Measurements from ENCODE around the gene TNNT3.

TNNT3 gene

GRCh38 chr11:1929621-1930461 is 10.3 kb downstream of the TNNT3 start:
- TF ChIP-seq MAX (IDR thresholded peaks at IDR 0.05) (no peak), CEBPB (IDR thresholded peaks at IDR 0.05) (no peak), TEAD4 (IDR thresholded peaks at IDR 0.05) (no peak), EP300 (IDR thresholded peaks at IDR 0.05; ENCODE audit: borderline replicate concordance) (no peak), TAF1 (IDR thresholded peaks at IDR 0.05; ENCODE audit: low read depth) (no peak), REST (IDR thresholded peaks at IDR 0.05; ENCODE audit: low read depth) (no peak), YY1 (IDR thresholded peaks at IDR 0.05; ENCODE audit: low read depth) (no peak), FOXM1 (IDR thresholded peaks at IDR 0.05; ENCODE audit: borderline replicate concordance, low read depth) (no peak), RAD21 (IDR thresholded peaks at IDR 0.05; ENCODE audit: low read depth) (no peak), CREB1 (IDR thresholded peaks at IDR 0.05; ENCODE audit: low read depth) (no peak), USF1 (IDR thresholded peaks at IDR 0.05) (no peak), TCF12 (IDR thresholded peaks at IDR 0.05; ENCODE audit: low read depth) (no peak), ZBTB7A (IDR thresholded peaks at IDR 0.05; ENCODE audit: low read depth) (no peak), NFIC (IDR thresholded peaks at IDR 0.05) (no peak), EGR1 (IDR thresholded peaks at IDR 0.05) (no peak)

GRCh38 chr11:1930462-1930830 is 10.9 kb downstream of the TNNT3 start:
- TF ChIP-seq RAD21 (IDR thresholded peaks at IDR 0.05; ENCODE audit: low read depth) = no peak
- no peak for TF ChIP-seq YY1 (IDR thresholded peaks at IDR 0.05; ENCODE audit: low read depth)
- no peak for TF ChIP-seq EGR1 (IDR thresholded peaks at IDR 0.05)
- no peak for TF ChIP-seq USF1 (IDR thresholded peaks at IDR 0.05)
- TF ChIP-seq ZBTB7A (IDR thresholded peaks at IDR 0.05; ENCODE audit: low read depth) = no peak
- TF ChIP-seq NFIC (IDR thresholded peaks at IDR 0.05) = no peak
- TF ChIP-seq TEAD4 (IDR thresholded peaks at IDR 0.05) = no peak
- TF ChIP-seq REST (IDR thresholded peaks at IDR 0.05; ENCODE audit: low read depth) = no peak
- no peak for TF ChIP-seq CEBPB (IDR thresholded peaks at IDR 0.05)
- no peak for TF ChIP-seq TAF1 (IDR thresholded peaks at IDR 0.05; ENCODE audit: low read depth)
- TF ChIP-seq TCF12 (IDR thresholded peaks at IDR 0.05; ENCODE audit: low read depth) = no peak
- no peak for TF ChIP-seq EP300 (IDR thresholded peaks at IDR 0.05; ENCODE audit: borderline replicate concordance)
- no peak for TF ChIP-seq CREB1 (IDR thresholded peaks at IDR 0.05; ENCODE audit: low read depth)
- TF ChIP-seq MAX (IDR thresholded peaks at IDR 0.05) = no peak
- no peak for TF ChIP-seq FOXM1 (IDR thresholded peaks at IDR 0.05; ENCODE audit: borderline replicate concordance, low read depth)

- TF ChIP-seq ZBTB7A (IDR thresholded peaks at IDR 0.05; ENCODE audit: low read depth) = no peak
- no peak for TF ChIP-seq CREB1 (IDR thresholded peaks at IDR 0.05; ENCODE audit: low read depth)
- no peak for TF ChIP-seq EP300 (IDR thresholded peaks at IDR 0.05; ENCODE audit: borderline replicate concordance)
- TF ChIP-seq RAD21 (IDR thresholded peaks at IDR 0.05; ENCODE audit: low read depth) = no peak
- TF ChIP-seq EGR1 (IDR thresholded peaks at IDR 0.05) = no peak
- no peak for TF ChIP-seq TAF1 (IDR thresholded peaks at IDR 0.05; ENCODE audit: low read depth)
- TF ChIP-seq REST (IDR thresholded peaks at IDR 0.05; ENCODE audit: low read depth) = no peak
- TF ChIP-seq FOXM1 (IDR thresholded peaks at IDR 0.05; ENCODE audit: borderline replicate concordance, low read depth) = no peak
- no peak for TF ChIP-seq TCF12 (IDR thresholded peaks at IDR 0.05; ENCODE audit: low read depth)
Measured at GRCh38 chr11:1931341-1932104, 12.0 kb downstream of the TNNT3 start.
